Hepatocyte (in vitro differentiated cells): Measurements from ENCODE around the gene NOL6. TPM values are rescaled to one million over a fixed set of nuclear protein-coding genes. Genes with fewer than 3 reads are reported as not detected.
A peak's percentile ranks its signal among the peaks of the same experiment; 100 is the strongest.

Experiments
- DNase-seq: peaks from one replicate; pipeline ENCODE4 v3.0.0-alpha.2; 2016; ENCODE audit warnings: low spot score
- H2AFZ ChIP-seq: fragments of 200-600 bp; sonication (generic); 2 replicates; pipeline ENCODE4 v1.6.0; 2016; ENCODE audit warnings: antibody characterized with exemption, mild to moderate bottlenecking
- H3K27ac ChIP-seq: fragments of 200-600 bp; sonication (generic); 2 replicates; pipeline ENCODE4 v1.5.1; 2016; ENCODE audit warnings: mild to moderate bottlenecking
- H3K27me3 ChIP-seq: fragments of 200-600 bp; sonication (generic); 2 replicates; pipeline ENCODE4 v1.6.1; 2016
- H3K36me3 ChIP-seq: fragments of 200-600 bp; sonication (generic); replicated peaks from 2 replicates; pipeline ENCODE4 v1.5.1; 2016; ENCODE audit warnings: low read depth; ENCODE audit not compliant: insufficient read depth
- H3K4me1 ChIP-seq: fragments of 200-600 bp; sonication (generic); 2 replicates; pipeline ENCODE4 v1.5.1; 2016; ENCODE audit warnings: mild to moderate bottlenecking, moderate library complexity; ENCODE audit not compliant: insufficient read depth
- H3K4me2 ChIP-seq: fragments of 200-600 bp; sonication (generic); 2 replicates; pipeline ENCODE4 v1.6.0; 2016
- H3K4me3 ChIP-seq: fragments of 200-600 bp; sonication (generic); 2 replicates; pipeline ENCODE4 v1.5.1; 2016; ENCODE audit warnings: mild to moderate bottlenecking
- H3K79me2 ChIP-seq: fragments of 200-600 bp; sonication (generic); 2 replicates; pipeline ENCODE4 v1.6.0; 2017; ENCODE audit warnings: mild to moderate bottlenecking
- H3K9me2 ChIP-seq: fragments of 200-600 bp; sonication (generic); replicated peaks from 2 replicates; pipeline ENCODE4 v1.6.0; 2017; ENCODE audit warnings: mild to moderate bottlenecking; ENCODE audit not compliant: insufficient read depth
- H3K9me3 ChIP-seq: fragments of 200-600 bp; sonication (generic); 2 replicates; pipeline ENCODE4 v1.5.1; 2016; ENCODE audit warnings: low read depth, mild to moderate bottlenecking
- H4K20me1 ChIP-seq: fragments of 200-600 bp; sonication (generic); 2 replicates; pipeline ENCODE4 v1.6.0; 2016; ENCODE audit warnings: mild to moderate bottlenecking; ENCODE audit not compliant: insufficient read depth, poor library complexity, severe bottlenecking
- CTCF ChIP-seq: fragments of 200-600 bp; sonication (generic); IDR thresholded peaks from 2 replicates; pipeline ENCODE4 v1.5.1; 2016; ENCODE audit warnings: antibody characterized with exemption, mild to moderate bottlenecking; ENCODE audit not compliant: poor library complexity
- EZH2 ChIP-seq: fragments of 200-600 bp; sonication (generic); IDR thresholded peaks from 2 replicates; pipeline ENCODE4 v1.6.1; 2016; ENCODE audit warnings: antibody characterized with exemption, mild to moderate bottlenecking, borderline replicate concordance
- EZH2phosphoT487 ChIP-seq: fragments of 200-600 bp; sonication (generic); IDR thresholded peaks from one replicate; pipeline ENCODE4 v1.6.1; 2018; ENCODE audit warnings: antibody characterized with exemption, mild to moderate bottlenecking, low read depth, moderate library complexity; ENCODE audit not compliant: unreplicated experiment, severe bottlenecking
- WGBS: methylation state at CpG from one replicate; pipeline ENCODE4 v1.1.6; 2016; ENCODE audit warnings: low lambda C conversion rate; ENCODE audit errors: missing lambda C conversion rate; 5-methylcytosine and 5-hydroxymethylcytosine counted together
- polyA plus RNA-seq: library from polyadenylated mRNA; unstranded; fragments of >200 nt; fragmentation: Nextera tagmentation; extraction: Ambion mirVana; gene quantifications from 2 replicates; pipeline ENCODE4 v1.2.1, GENCODE V29; 2016
- total RNA-seq: library from RNA; depleted of rRNA; stranded (reverse); fragments of >200 nt; gene quantifications from 2 replicates; pipeline ENCODE4 v1.2.3, GENCODE V29; 2014

NOL6 gene
- total and polyA plus RNA-seq, 2 experiments from 2014 or later = 20.6 to 21.9 TPM

GRCh38 chr9:33453286-33453860 is 20.4 kb downstream of the NOL6 start:
- Histone ChIP-seq H3K4me2 (no peak overlapping the region), H3K9me3 (no peaks in the 10 kb centered on the region), H2AFZ (no peak overlapping the region), H4K20me1 (no peaks in the 10 kb centered on the region), H3K4me1 (peaks cover 9% of the 10 kb centered on the region), H3K9me2 (no peaks in the 10 kb centered on the region), H3K4me3 (no peak overlapping the region), H3K79me2 (no peaks in the 10 kb centered on the region), H3K27me3 (no peaks in the 10 kb centered on the region), H3K36me3 (no peaks in the 10 kb centered on the region), H3K27ac (peak overlapping the region; percentile 24)
- WGBS = 92% methylated on average over 3 of the region's 3 CpGs
- no peak for DNase-seq
- TF ChIP-seq EZH2phosphoT487 (no peak), CTCF (no peak), EZH2 (no peak)

- TF ChIP-seq EZH2 = no peak
- peak; percentile 80 for TF ChIP-seq CTCF
- H3K79me2 ChIP-seq = no peaks in the 10 kb centered on the region
- no peaks in the 10 kb centered on the region for H4K20me1 ChIP-seq
- no peaks in the 10 kb centered on the region for H3K36me3 ChIP-seq
- H3K4me2 ChIP-seq = no peak overlapping the region
- WGBS = 15% methylated on average over 7 of the region's 7 CpGs
- H3K27ac ChIP-seq = peak overlapping the region; percentile 24
- no peak overlapping the region for H2AFZ ChIP-seq
- peak; percentile 89 for DNase-seq
- H3K27me3 ChIP-seq = no peaks in the 10 kb centered on the region
- no peak overlapping the region for H3K4me3 ChIP-seq
- H3K9me3 ChIP-seq = no peaks in the 10 kb centered on the region
- H3K4me1 ChIP-seq = peaks cover 5% of the 10 kb centered on the region
- H3K9me2 ChIP-seq = no peaks in the 10 kb centered on the region
Measured at GRCh38 chr9:33452828-33453271, 20.9 kb downstream of the NOL6 start.

GRCh38 chr9:33450621-33451146 is 23.0 kb downstream of the NOL6 start:
- Histone ChIP-seq H2AFZ (no peak overlapping the region), H3K36me3 (no peaks in the 10 kb centered on the region), H3K27ac (no peak overlapping the region), H3K4me1 (peaks cover 17% of the 10 kb centered on the region), H3K4me3 (no peak overlapping the region), H3K9me3 (no peaks in the 10 kb centered on the region), H4K20me1 (no peaks in the 10 kb centered on the region), H3K9me2 (no peaks in the 10 kb centered on the region), H3K4me2 (no peak overlapping the region), H3K27me3 (no peaks in the 10 kb centered on the region), H3K79me2 (no peaks in the 10 kb centered on the region)
- no peak for TF ChIP-seq CTCF
- TF ChIP-seq EZH2phosphoT487 = no peak
- TF ChIP-seq EZH2 = no peak
- no peak for DNase-seq
- WGBS = 87% methylated on average over 4 of the region's 4 CpGs

- Histone ChIP-seq H2AFZ (no peak overlapping the region), H3K4me1 (peaks cover 25% of the 10 kb centered on the region), H3K4me3 (no peak overlapping the region), H3K36me3 (no peaks in the 10 kb centered on the region), H3K4me2 (no peak overlapping the region), H3K9me2 (no peaks in the 10 kb centered on the region), H3K79me2 (no peaks in the 10 kb centered on the region), H4K20me1 (no peaks in the 10 kb centered on the region), H3K27me3 (no peaks in the 10 kb centered on the region), H3K27ac (no peak overlapping the region), H3K9me3 (no peaks in the 10 kb centered on the region)
- DNase-seq = no peak
- WGBS = 89% methylated on average over 5 of the region's 5 CpGs
- TF ChIP-seq CTCF = no peak
- TF ChIP-seq EZH2phosphoT487 = no peak
- no peak for TF ChIP-seq EZH2
Measured at GRCh38 chr9:33449715-33450114, 24.0 kb downstream of the NOL6 start.
